K562 (cell line): ENCODE results near the gene RBPJL. TPM values are rescaled to one million over a fixed set of nuclear protein-coding genes. Genes with fewer than 3 reads are reported as not detected.

Source experiments
- polyA plus RNA-seq, 8 experiments: library from polyadenylated mRNA; depleted of rRNA in 4 of 8; stranded (reverse) in 5 of 8; unstranded in 3 of 8; fragments of >200 nt; fragmentation: Nextera tagmentation in 2 of 8; fragmentation: Illumina TruSeq in 1 of 8; extraction: Ambion mirVana in 2 of 8; extraction: Trizol in 1 of 8; gene quantifications; 2 replicates each; pipeline versions ENCODE4 v1.2.1 to v1.2.3, GENCODE V29; 2011 to 2014; ENCODE audit warnings: inconsistent platforms in 1 of 8, missing spikeins in 1 of 8
- total RNA-seq, 7 experiments: library from RNA; depleted of rRNA in 6 of 7; stranded (reverse); fragments of >200 nt in 6 of 7; fragmentation: Illumina TruSeq in 2 of 7; extraction: Trizol in 2 of 7; gene quantifications; 2 replicates each; pipeline versions ENCODE4 v1.2.1 to v1.2.3, GENCODE V29; 2011 to 2021; ENCODE audit warnings: low replicate concordance in 1 of 7

RBPJL gene
- total and polyA plus RNA-seq, 9 of the 15 experiments (the other 6 are each of a cell fraction or from before 2014, with no cell fraction given), result not detected

Other genes with a start within 250 kb of the RBPJL start
Only the 7 nearest of the 17 such genes appear.
- not detected in 2 replicates for gene SEMG1, start 99.8 kb upstream of the RBPJL start, total RNA-seq (2014; rRNA removed)
- gene SEMG1, start 99.8 kb upstream of the RBPJL start, total RNA-seq (2014; rRNA removed; fragmentation: Illumina TruSeq; extraction: Trizol), result not detected in 2 replicates
- not detected in 2 replicates for gene SEMG1, start 99.8 kb upstream of the RBPJL start, total RNA-seq (2015; rRNA removed; fragmentation: Illumina TruSeq; extraction: Trizol)
- not detected in 2 replicates for gene SEMG1, start 99.8 kb upstream of the RBPJL start, total RNA-seq (2021)
- not detected in 2 replicates for gene SEMG1, start 99.8 kb upstream of the RBPJL start, polyA plus RNA-seq (2011; rRNA removed)
- not detected in 2 replicates for gene SEMG1, start 99.8 kb upstream of the RBPJL start, polyA plus RNA-seq (2014; fragmentation: Illumina TruSeq; extraction: Trizol)
- gene SEMG1, start 99.8 kb upstream of the RBPJL start, polyA plus RNA-seq (2014; fragmentation: Nextera tagmentation; extraction: Ambion mirVana), result not detected
- not detected in 2 replicates for gene SEMG1, start 99.8 kb upstream of the RBPJL start, polyA plus RNA-seq (2014; rRNA removed)
- not detected in 2 replicates for gene SEMG2, start 85.5 kb upstream of the RBPJL start, total RNA-seq (2014; rRNA removed)
- gene SEMG2, start 85.5 kb upstream of the RBPJL start, total RNA-seq (2014; rRNA removed; fragmentation: Illumina TruSeq; extraction: Trizol), result not detected in 2 replicates
- not detected in 2 replicates for gene SEMG2, start 85.5 kb upstream of the RBPJL start, total RNA-seq (2015; rRNA removed; fragmentation: Illumina TruSeq; extraction: Trizol)
- not detected in 2 replicates for gene SEMG2, start 85.5 kb upstream of the RBPJL start, total RNA-seq (2021)
- not detected in 2 replicates for gene SEMG2, start 85.5 kb upstream of the RBPJL start, polyA plus RNA-seq (2011; rRNA removed)
- gene SEMG2, start 85.5 kb upstream of the RBPJL start, polyA plus RNA-seq (2014; fragmentation: Illumina TruSeq; extraction: Trizol), result not detected in 2 replicates
- gene SEMG2, start 85.5 kb upstream of the RBPJL start, polyA plus RNA-seq (2014; fragmentation: Nextera tagmentation; extraction: Ambion mirVana), result not detected
- not detected in 2 replicates for gene SEMG2, start 85.5 kb upstream of the RBPJL start, polyA plus RNA-seq (2014; rRNA removed)
- not detected in 2 replicates for gene SLPI, start 52.3 kb upstream of the RBPJL start, total RNA-seq (2014; rRNA removed)
- gene SLPI, start 52.3 kb upstream of the RBPJL start, total RNA-seq (2014; rRNA removed; fragmentation: Illumina TruSeq; extraction: Trizol), result not detected in 2 replicates
- gene SLPI, start 52.3 kb upstream of the RBPJL start, total RNA-seq (2015; rRNA removed; fragmentation: Illumina TruSeq; extraction: Trizol), result not detected in 2 replicates
- gene SLPI, start 52.3 kb upstream of the RBPJL start, total RNA-seq (2021), result 0.67 and 0.78 TPM in 2 replicates
- not detected in 2 replicates for gene SLPI, start 52.3 kb upstream of the RBPJL start, polyA plus RNA-seq (2011; rRNA removed)
- not detected in 2 replicates for gene SLPI, start 52.3 kb upstream of the RBPJL start, polyA plus RNA-seq (2014; fragmentation: Illumina TruSeq; extraction: Trizol)
- not detected for gene SLPI, start 52.3 kb upstream of the RBPJL start, polyA plus RNA-seq (2014; fragmentation: Nextera tagmentation; extraction: Ambion mirVana)
- not detected in 2 replicates for gene SLPI, start 52.3 kb upstream of the RBPJL start, polyA plus RNA-seq (2014; rRNA removed)
- gene MATN4, start 1.5 kb downstream of the RBPJL start, total RNA-seq (2014; rRNA removed), result 0.09 and 0.24 TPM in 2 replicates
- not detected in 2 replicates for gene MATN4, start 1.5 kb downstream of the RBPJL start, total RNA-seq (2014; rRNA removed; fragmentation: Illumina TruSeq; extraction: Trizol)
- gene MATN4, start 1.5 kb downstream of the RBPJL start, total RNA-seq (2015; rRNA removed; fragmentation: Illumina TruSeq; extraction: Trizol), result not detected in 2 replicates
- 0.13 TPM in 1 of 2 replicates, not detected in the other for gene MATN4, start 1.5 kb downstream of the RBPJL start, total RNA-seq (2021)
- not detected in 2 replicates for gene MATN4, start 1.5 kb downstream of the RBPJL start, polyA plus RNA-seq (2011; rRNA removed)
- gene MATN4, start 1.5 kb downstream of the RBPJL start, polyA plus RNA-seq (2014; fragmentation: Illumina TruSeq; extraction: Trizol), result not detected in 2 replicates
- gene MATN4, start 1.5 kb downstream of the RBPJL start, polyA plus RNA-seq (2014; fragmentation: Nextera tagmentation; extraction: Ambion mirVana), result not detected
- 0.20 TPM in 1 of 2 replicates, not detected in the other for gene MATN4, start 1.5 kb downstream of the RBPJL start, polyA plus RNA-seq (2014; rRNA removed)
- gene SDC4, start 41.6 kb downstream of the RBPJL start, total RNA-seq (2014; rRNA removed), result 6.0 and 6.9 TPM in 2 replicates
- gene SDC4, start 41.6 kb downstream of the RBPJL start, total RNA-seq (2014; rRNA removed; fragmentation: Illumina TruSeq; extraction: Trizol), result 6.3 and 7.5 TPM in 2 replicates
- gene SDC4, start 41.6 kb downstream of the RBPJL start, total RNA-seq (2015; rRNA removed; fragmentation: Illumina TruSeq; extraction: Trizol), result 8.9 and 9.7 TPM in 2 replicates
- 8.7 and 10.7 TPM in 2 replicates for gene SDC4, start 41.6 kb downstream of the RBPJL start, total RNA-seq (2021)
- 4.7 and 5.3 TPM in 2 replicates for gene SDC4, start 41.6 kb downstream of the RBPJL start, polyA plus RNA-seq (2011; rRNA removed)
- gene SDC4, start 41.6 kb downstream of the RBPJL start, polyA plus RNA-seq (2014; fragmentation: Illumina TruSeq; extraction: Trizol), result 7.8 and 8.4 TPM in 2 replicates
- gene SDC4, start 41.6 kb downstream of the RBPJL start, polyA plus RNA-seq (2014; fragmentation: Nextera tagmentation; extraction: Ambion mirVana), result 1 to 10 TPM; 2.1 to 4.2 TPM
- 6.4 and 6.7 TPM in 2 replicates for gene SDC4, start 41.6 kb downstream of the RBPJL start, polyA plus RNA-seq (2014; rRNA removed)
- gene SYS1, start 56.3 kb downstream of the RBPJL start, total RNA-seq (2014; rRNA removed), result 11.1 and 17.5 TPM in 2 replicates
- gene SYS1, start 56.3 kb downstream of the RBPJL start, total RNA-seq (2014; rRNA removed; fragmentation: Illumina TruSeq; extraction: Trizol), result 14.3 and 15.3 TPM in 2 replicates
- 16.4 and 17.5 TPM in 2 replicates for gene SYS1, start 56.3 kb downstream of the RBPJL start, total RNA-seq (2015; rRNA removed; fragmentation: Illumina TruSeq; extraction: Trizol)
- gene SYS1, start 56.3 kb downstream of the RBPJL start, total RNA-seq (2021), result 20.4 and 23.9 TPM in 2 replicates
- 18.2 and 20.2 TPM in 2 replicates for gene SYS1, start 56.3 kb downstream of the RBPJL start, polyA plus RNA-seq (2011; rRNA removed)
- 14.6 and 15.7 TPM in 2 replicates for gene SYS1, start 56.3 kb downstream of the RBPJL start, polyA plus RNA-seq (2014; fragmentation: Illumina TruSeq; extraction: Trizol)
- 10 to 100 TPM; 16.4 to 25.2 TPM for gene SYS1, start 56.3 kb downstream of the RBPJL start, polyA plus RNA-seq (2014; fragmentation: Nextera tagmentation; extraction: Ambion mirVana)
- gene SYS1, start 56.3 kb downstream of the RBPJL start, polyA plus RNA-seq (2014; rRNA removed), result 20.4 and 23.1 TPM in 2 replicates
- gene TP53TG5, start 71.5 kb downstream of the RBPJL start, total RNA-seq (2014; rRNA removed), result 0.05 TPM in 1 of 2 replicates, not detected in the other
- gene TP53TG5, start 71.5 kb downstream of the RBPJL start, total RNA-seq (2014; rRNA removed; fragmentation: Illumina TruSeq; extraction: Trizol), result 0.04 and 0.22 TPM in 2 replicates
- gene TP53TG5, start 71.5 kb downstream of the RBPJL start, total RNA-seq (2015; rRNA removed; fragmentation: Illumina TruSeq; extraction: Trizol), result not detected in 2 replicates
- gene TP53TG5, start 71.5 kb downstream of the RBPJL start, total RNA-seq (2021), result 0.20 TPM in 1 of 2 replicates, not detected in the other
- not detected in 2 replicates for gene TP53TG5, start 71.5 kb downstream of the RBPJL start, polyA plus RNA-seq (2011; rRNA removed)
- 0.04 TPM in 1 of 2 replicates, not detected in the other for gene TP53TG5, start 71.5 kb downstream of the RBPJL start, polyA plus RNA-seq (2014; fragmentation: Illumina TruSeq; extraction: Trizol)
- not detected for gene TP53TG5, start 71.5 kb downstream of the RBPJL start, polyA plus RNA-seq (2014; fragmentation: Nextera tagmentation; extraction: Ambion mirVana)
- gene TP53TG5, start 71.5 kb downstream of the RBPJL start, polyA plus RNA-seq (2014; rRNA removed), result not detected in 2 replicates